Thyroid gland (tissue), 4 donors: Measurements from ENCODE around the gene NIPSNAP3A. TPM values are rescaled to one million over a fixed set of nuclear protein-coding genes. Genes with fewer than 3 reads are reported as not detected.

ENCODE experiments used
- DNase-seq, 2 donors: peaks; one replicate each; pipeline ENCODE4 v3.0.0-alpha.2; 2019
- H3K27ac ChIP-seq, 3 donors: fragments of 200-600 bp; sonication (generic); 1 replicate in 2 of 3; 2 replicates in 1 of 3; pipeline ENCODE4 v1.5.1; 2016 to 2019; ENCODE audit warnings: mild to moderate bottlenecking in 1 of 3, moderate library complexity in 1 of 3
- H3K27me3 ChIP-seq: fragments of 200-600 bp; sonication (generic); one replicate; pipeline ENCODE4 v1.5.1; 2019
- H3K36me3 ChIP-seq, 2 donors: fragments of 200-600 bp; sonication (generic); one replicate each; pipeline ENCODE4 v1.5.1; 2016 to 2019
- H3K4me1 ChIP-seq, 2 donors: fragments of 200-600 bp; sonication (generic); one replicate each; pipeline ENCODE4 v1.5.1; 2017 to 2019
- H3K4me3 ChIP-seq, 3 donors: fragments of 200-600 bp; sonication (generic); replicated peaks in 1 of 3; 1 replicate in 2 of 3; 2 replicates in 1 of 3; pipeline ENCODE4 v1.5.1; 2016; ENCODE audit warnings: mild to moderate bottlenecking in 1 of 3
- H3K9me3 ChIP-seq: fragments of 200-600 bp; sonication (generic); one replicate; pipeline ENCODE4 v1.5.1; 2017
- POLR2A ChIP-seq, 2 donors: fragments of 450-650 bp; IDR thresholded peaks; one replicate each; pipeline ENCODE4 v1.6.1; 2017; ENCODE audit warnings: antibody characterized with exemption in 2 of 2, mild to moderate bottlenecking in 2 of 2, moderate library complexity in 1 of 2
- WGBS, 2 donors: methylation state at CpG; one replicate each; pipeline ENCODE4 v1.1.5; 2017; 5-methylcytosine and 5-hydroxymethylcytosine counted together
- intact Hi-C: fragments of 100-400 bp; cut with DNase I; formaldehyde crosslinking; loops from one replicate; pipeline ENCODE4 v1.15.1; 2023
- total RNA-seq, 4 donors: library from RNA; depleted of rRNA; stranded (reverse); fragments of >200 nt; gene quantifications; one replicate each; pipeline ENCODE4 v1.2.3, GENCODE V29; 2016
- TF ChIP-seq, protein P1 (sequence below), 6 experiments: fragments of 200-600 bp in 3 of 6; fragments of 450-650 bp in 3 of 6; sonication (generic) in 3 of 6; IDR thresholded peaks; one replicate each; pipeline ENCODE4 v1.5.1; 2016 to 2019; ENCODE audit warnings: antibody characterized with exemption in 6 of 6, mild to moderate bottlenecking in 2 of 6, inconsistent platforms in 1 of 6, moderate library complexity in 1 of 6

NIPSNAP3A gene
- total RNA-seq, 4 donors from 2014 or later: 23.9 to 38.2 (median 28.8) TPM

DNA sequence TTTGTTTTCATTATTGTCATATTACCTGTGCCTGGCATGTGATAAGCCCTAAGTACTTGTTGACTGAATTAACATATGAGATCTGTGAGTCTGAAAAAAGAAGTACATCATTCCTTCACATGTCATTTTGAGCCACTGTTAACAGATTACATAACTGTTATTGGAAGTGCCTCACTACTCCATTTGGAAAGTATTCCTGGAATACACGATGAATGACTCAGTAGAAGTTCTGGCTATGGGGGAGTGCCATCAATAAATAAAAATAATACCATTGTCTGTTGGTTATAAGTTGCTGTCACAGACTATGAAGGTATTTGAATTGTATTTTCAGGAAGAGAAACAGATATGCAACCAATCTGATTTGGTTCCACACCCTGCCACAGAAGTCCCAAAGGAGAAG, 29.3 kb downstream of the NIPSNAP3A start:
- Histone ChIP-seq H3K27ac (no peak overlapping the region), H3K27me3 (no peaks in the 10 kb centered on the region), H3K4me1 (no peaks in the 10 kb centered on the region), H3K9me3 (no peaks in the 10 kb centered on the region), H3K36me3 (no peaks in the 10 kb centered on the region), H3K4me3 (no peak overlapping the region)
- TF ChIP-seq POLR2A (IDR thresholded peaks at IDR 0.05): no peak
- TF ChIP-seq, protein P1, sequence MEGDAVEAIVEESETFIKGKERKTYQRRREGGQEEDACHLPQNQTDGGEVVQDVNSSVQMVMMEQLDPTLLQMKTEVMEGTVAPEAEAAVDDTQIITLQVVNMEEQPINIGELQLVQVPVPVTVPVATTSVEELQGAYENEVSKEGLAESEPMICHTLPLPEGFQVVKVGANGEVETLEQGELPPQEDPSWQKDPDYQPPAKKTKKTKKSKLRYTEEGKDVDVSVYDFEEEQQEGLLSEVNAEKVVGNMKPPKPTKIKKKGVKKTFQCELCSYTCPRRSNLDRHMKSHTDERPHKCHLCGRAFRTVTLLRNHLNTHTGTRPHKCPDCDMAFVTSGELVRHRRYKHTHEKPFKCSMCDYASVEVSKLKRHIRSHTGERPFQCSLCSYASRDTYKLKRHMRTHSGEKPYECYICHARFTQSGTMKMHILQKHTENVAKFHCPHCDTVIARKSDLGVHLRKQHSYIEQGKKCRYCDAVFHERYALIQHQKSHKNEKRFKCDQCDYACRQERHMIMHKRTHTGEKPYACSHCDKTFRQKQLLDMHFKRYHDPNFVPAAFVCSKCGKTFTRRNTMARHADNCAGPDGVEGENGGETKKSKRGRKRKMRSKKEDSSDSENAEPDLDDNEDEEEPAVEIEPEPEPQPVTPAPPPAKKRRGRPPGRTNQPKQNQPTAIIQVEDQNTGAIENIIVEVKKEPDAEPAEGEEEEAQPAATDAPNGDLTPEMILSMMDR (IDR thresholded peaks at IDR 0.05): no peak
- WGBS, 2 donors: 67 to 71% methylated on average over 1 of the region's 1 CpG
- intact Hi-C loops: no loop called here
- no peak for DNase-seq

DNA sequence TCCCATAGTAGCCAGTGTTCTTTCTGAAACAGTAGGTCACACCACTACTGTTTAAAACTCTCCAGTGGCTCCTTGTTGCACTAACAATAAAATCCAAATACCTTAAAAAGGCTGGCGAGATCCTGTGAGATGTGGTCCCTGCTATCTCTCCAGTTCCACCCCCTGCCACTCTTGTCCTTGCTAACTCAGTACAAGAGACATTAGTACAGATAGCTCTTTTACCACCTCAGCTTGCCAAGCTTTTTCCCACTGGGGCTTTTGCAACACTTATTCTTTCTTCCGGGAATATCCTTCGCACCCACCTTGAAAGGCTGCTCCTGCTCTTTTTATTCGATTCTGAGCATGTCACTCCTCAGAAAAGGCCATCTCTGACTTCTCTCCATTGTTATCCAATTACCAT, 31.3 kb downstream of the NIPSNAP3A start:
- DNase-seq: no peak
- intact Hi-C loops: no loop called here
- peaks cover 5 to 8% of the 10 kb centered on the region in 2 donors for H3K36me3 ChIP-seq
- no peak for TF ChIP-seq POLR2A (IDR thresholded peaks at IDR 0.05)
- TF ChIP-seq, protein P1 (IDR thresholded peaks at IDR 0.05): no peak
- H3K4me1 ChIP-seq: no peaks in the 10 kb centered on the region
- H3K27me3 ChIP-seq: no peaks in the 10 kb centered on the region
- 87 to 89% methylated on average over 4 of the region's 4 CpGs for WGBS, 2 donors
- no peak overlapping the region for H3K4me3 ChIP-seq
- no peaks in the 10 kb centered on the region for H3K9me3 ChIP-seq
- H3K27ac ChIP-seq: no peak overlapping the region

DNA sequence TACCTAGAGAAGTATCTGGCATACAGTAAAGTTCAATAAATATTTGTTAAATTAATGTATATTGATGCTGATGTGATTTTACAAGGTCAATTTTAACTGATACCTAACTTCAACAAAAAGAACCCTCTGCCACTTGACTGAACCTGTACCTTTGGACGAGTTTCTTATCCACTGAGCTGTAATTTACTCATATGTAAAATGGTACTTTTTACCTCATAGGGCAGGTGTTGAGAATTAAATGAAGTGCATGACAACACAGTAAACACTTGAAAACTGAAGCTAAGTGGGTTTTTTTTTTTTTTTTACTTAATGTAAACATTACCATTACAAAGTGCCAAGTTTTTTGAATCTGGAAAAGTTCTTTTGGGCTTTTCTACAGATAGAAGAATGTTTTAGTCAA, 31.9 kb downstream of the NIPSNAP3A start:
- Histone ChIP-seq H3K36me3 (peaks cover 8 to 9% of the 10 kb centered on the region in 2 donors), H3K27ac (no peak overlapping the region), H3K27me3 (no peaks in the 10 kb centered on the region), H3K4me3 (no peak overlapping the region), H3K4me1 (no peaks in the 10 kb centered on the region), H3K9me3 (no peaks in the 10 kb centered on the region)
- no peak for DNase-seq
- 74 to 91% methylated on average over 1 of the region's 1 CpG for WGBS, 2 donors
- intact Hi-C loops: no loop called here
- TF ChIP-seq, protein P1 (IDR thresholded peaks at IDR 0.05): no peak
- no peak for TF ChIP-seq POLR2A (IDR thresholded peaks at IDR 0.05)

DNA sequence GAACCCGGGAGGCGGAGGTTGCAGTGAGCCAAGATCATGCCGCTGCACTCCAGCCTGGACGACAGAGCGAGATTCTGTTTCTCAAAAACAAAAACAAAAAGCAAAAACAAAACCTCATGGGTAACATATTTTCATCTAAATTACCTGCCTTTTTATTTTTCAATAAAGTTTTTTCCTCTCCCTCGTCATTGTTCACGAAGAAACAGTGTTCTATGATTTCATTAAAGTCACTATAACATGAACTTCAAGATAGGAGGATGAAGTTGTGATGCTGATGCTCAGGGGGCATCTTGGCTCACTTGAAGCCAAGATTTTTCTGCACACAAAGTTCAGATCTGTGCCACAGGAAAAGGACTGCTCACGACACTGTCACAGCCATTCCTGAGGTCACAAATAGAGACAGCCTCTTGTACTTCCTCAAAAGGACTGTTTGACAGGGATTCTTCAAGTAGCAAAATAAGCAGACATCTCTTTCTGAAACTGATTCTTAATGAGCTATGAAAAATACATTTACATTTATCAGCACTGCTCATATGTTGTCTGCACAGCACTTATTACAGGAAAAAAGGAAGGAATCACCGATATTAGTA, 32.6 kb downstream of the NIPSNAP3A start:
- TF ChIP-seq, protein P1 (IDR thresholded peaks at IDR 0.05): no peak
- no peak for TF ChIP-seq POLR2A (IDR thresholded peaks at IDR 0.05)
- no peak for DNase-seq
- Histone ChIP-seq H3K27me3 (no peaks in the 10 kb centered on the region), H3K4me3 (no peak overlapping the region), H3K4me1 (no peaks in the 10 kb centered on the region), H3K36me3 (peaks cover 8 to 15% of the 10 kb centered on the region in 2 donors), H3K27ac (no peak overlapping the region), H3K9me3 (no peaks in the 10 kb centered on the region)
- intact Hi-C loops: no loop called here
- WGBS, 2 donors: 85 to 88% methylated on average over 9 of the region's 9 CpGs

DNA sequence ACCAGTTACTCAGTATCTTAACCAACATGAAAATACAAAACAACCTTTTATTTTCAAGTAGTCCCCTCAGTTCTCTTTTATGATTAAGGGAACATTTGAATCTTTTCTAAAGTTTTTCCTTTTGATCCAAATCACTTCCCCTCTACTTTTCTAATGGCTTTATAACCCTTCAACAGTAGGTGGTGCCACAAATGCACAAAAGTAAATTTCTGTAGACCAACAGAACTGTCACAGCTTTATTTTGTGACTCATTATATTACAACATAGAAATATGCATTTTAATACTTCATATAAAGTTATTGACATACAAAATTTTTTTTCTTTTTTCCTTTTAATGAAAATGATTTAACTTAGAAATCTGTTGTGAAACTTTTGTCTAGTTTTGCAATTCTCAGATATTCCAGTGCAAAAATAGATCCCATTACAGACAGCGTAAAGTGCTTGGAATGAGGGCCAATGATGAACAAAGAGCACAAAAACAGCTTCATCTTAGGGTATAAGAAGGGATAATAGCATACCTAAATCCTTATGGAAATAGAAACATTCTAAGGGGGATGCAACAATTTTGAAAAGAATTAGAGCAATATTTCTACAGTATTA, 33.4 kb downstream of the NIPSNAP3A start:
- Histone ChIP-seq H3K27me3 (no peaks in the 10 kb centered on the region), H3K36me3 (peaks cover 15% of the 10 kb centered on the region in 2 donors), H3K9me3 (no peaks in the 10 kb centered on the region), H3K4me1 (no peaks in the 10 kb centered on the region), H3K27ac (no peak overlapping the region), H3K4me3 (no peak overlapping the region)
- no peak for TF ChIP-seq POLR2A (IDR thresholded peaks at IDR 0.05)
- TF ChIP-seq, protein P1 (IDR thresholded peaks at IDR 0.05): peak in 3 of 6 experiments; percentile 51 to 57 (median 55)
- intact Hi-C loops: no loop called here
- 93 to 97% methylated on average over 1 of the region's 1 CpG for WGBS, 2 donors
- no peak for DNase-seq
